ENCODE measurements around the gene SLC16A8. TPM values are rescaled to one million over a fixed set of nuclear protein-coding genes. Genes with fewer than 3 reads are reported as not detected.
"Not testable (repeated sequence)": the region's sequence is repeated elsewhere in the genome, so short reads cannot be mapped to it uniquely, and the experiment has no call there.

Gene SLC16A8, protein sequence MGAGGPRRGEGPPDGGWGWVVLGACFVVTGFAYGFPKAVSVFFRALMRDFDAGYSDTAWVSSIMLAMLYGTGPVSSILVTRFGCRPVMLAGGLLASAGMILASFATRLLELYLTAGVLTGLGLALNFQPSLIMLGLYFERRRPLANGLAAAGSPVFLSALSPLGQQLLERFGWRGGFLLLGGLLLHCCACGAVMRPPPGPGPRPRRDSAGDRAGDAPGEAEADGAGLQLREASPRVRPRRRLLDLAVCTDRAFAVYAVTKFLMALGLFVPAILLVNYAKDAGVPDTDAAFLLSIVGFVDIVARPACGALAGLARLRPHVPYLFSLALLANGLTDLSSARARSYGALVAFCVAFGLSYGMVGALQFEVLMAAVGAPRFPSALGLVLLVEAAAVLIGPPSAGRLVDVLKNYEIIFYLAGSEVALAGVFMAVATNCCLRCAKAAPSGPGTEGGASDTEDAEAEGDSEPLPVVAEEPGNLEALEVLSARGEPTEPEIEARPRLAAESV
- polyA plus RNA-seq (ENCODE audit: insufficient read length in 3 of 3), result 1 to 10 TPM in 1 of 3 donors, under 1 TPM in 2; 0.24 to 1.0 (median 0.76) TPM

DNA sequence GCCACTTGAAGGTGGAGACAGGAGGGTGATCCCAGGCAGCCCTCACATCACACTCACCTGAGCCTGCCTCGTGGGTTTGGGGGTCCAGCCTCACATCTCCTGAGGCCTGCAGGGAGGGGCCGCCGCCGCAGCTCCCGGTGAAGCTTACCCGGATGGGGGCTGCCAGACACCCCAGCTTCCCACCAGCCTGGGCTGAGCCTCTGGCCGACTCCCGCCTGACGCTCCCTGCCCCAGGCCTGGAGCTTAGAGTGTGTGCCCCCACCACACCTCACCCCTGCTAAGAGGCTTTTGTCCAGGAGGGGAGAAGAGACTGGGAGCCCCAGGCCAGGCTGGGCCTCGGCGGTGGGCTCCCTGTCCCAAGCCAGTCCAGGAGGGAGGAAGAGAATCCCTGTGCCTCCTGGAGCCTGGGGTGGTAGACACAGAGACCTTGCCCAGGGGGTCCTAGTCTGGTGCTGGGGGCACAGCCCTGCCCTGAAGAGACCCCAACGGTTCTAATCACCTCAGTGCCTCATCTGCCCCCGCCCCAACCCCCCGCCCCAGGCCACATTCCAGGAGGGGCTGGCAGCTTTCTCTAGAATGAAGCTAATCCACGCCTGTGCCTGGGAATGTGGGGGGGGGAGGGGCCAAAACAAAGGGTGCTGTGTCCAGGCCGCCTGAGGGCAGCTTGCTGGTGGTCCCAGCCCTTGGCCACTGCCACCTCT is at the start of gene SLC16A8:
SLC16A8 (minus strand) TSS at position 254 of the 701 bp plus-strand sequence. CDS start 1,311 bp downstream, outside the sequence.
- DNase-seq (ENCODE audit: low read depth in 3 of 3, low spot score in 2 of 3), result no peak

DNA sequence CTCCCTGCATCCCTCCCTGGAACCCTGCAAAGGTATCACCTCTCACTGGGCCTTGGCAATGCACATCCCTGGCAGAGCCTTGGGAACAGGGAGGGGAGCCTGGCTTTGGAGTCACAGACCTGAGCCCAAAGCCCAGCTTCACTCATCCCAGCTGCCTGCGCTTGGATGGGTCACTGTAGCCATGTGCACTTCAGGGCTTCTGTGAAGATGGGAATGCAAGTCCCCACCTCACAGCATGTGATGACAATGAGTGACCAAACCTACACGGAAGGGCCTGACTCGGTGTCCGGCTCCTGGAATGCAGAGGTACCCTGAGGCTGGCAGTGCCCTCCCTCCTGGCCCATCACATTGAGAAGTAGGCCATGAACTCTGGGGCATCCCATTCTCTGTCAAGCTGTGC is 49.3 kb upstream of the SLC16A8 start:
- no peak for DNase-seq (ENCODE audit: low read depth in 3 of 3, low spot score in 2 of 3)

DNA sequence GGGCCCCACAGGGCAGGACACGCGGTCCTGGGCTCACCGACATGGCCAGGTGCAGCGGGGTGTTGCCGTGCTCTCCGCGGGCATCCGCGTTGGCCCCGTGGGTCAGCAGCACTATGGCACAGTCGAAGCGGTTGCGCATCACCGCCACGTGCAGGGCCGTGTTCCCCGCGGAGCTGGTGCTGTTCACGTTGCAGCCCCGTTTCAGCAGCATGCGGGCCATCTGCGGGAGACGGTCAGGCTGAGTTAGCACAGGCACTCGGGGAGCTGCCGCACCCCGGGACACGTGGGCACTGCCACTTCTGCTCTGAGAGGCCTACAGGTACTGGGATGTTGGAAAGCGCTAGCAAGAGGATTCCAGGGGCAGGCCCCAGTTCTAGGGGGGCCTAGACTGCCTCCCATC is 48.8 kb upstream of the SLC16A8 start:
- DNase-seq (ENCODE audit: low read depth in 3 of 3, low spot score in 2 of 3), result no peak

DNA sequence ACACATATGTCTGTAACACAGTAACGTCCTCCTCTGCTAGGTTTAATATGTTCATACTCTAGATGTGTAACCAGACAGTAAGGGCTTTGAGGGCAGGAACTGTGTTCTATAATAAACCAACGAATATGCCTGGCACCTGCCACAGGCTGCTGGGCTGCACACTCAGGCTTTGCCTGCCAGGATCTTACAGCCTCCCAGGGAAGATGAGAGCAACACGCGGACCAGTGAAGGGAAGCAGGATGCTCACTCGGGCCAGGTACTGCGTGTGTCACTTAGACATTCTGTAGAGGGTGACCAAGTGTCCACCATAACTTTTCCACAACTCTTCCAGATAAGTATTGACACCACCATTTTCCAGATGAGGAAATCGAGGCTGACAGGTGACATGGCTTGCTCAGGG is 48.2 kb upstream of the SLC16A8 start:
- no peak for DNase-seq (ENCODE audit: low read depth in 3 of 3, low spot score in 2 of 3)

DNA sequence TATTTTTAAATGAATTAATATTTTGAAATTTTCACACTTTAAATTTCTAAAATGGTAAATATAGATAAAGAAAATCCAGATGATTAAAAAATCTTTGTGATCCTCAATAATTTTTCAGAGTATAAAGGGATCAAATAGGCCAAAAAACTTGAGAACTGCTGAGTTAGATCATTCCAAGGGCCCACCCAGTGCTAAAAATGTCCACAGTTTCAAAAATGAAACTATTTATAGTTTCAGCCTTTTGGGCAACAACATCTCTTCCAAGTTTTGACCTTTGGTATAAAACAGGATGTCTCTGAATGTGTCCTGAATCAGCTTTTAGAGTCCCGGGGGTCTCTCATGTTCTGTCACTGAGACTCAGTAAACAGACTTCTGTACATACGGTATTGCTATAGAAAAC is 47.4 kb upstream of the SLC16A8 start:
- no peak for DNase-seq (ENCODE audit: low read depth in 3 of 3, low spot score in 2 of 3)

DNA sequence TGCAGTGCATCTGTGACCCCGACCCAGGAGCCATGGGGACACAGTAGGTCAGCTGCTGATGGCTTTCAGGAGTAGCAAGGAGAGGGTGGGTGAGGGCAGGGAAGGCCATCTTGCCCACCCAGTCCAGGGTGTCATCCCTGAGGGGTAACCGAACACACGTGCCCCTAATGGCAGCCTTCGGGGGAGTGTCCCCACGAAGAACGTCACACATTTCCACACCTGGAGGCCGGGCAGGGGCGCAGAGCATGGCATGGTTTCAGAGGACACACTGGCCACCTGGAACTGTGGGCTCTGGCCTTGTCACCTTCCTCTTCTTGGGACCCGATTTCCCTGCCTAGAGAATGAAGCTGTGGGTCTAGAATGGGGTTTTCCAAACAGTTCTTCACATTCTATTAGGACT is 45.9 kb upstream of the SLC16A8 start:
- DNase-seq (ENCODE audit: low read depth in 3 of 3, low spot score in 2 of 3), result no peak

DNA sequence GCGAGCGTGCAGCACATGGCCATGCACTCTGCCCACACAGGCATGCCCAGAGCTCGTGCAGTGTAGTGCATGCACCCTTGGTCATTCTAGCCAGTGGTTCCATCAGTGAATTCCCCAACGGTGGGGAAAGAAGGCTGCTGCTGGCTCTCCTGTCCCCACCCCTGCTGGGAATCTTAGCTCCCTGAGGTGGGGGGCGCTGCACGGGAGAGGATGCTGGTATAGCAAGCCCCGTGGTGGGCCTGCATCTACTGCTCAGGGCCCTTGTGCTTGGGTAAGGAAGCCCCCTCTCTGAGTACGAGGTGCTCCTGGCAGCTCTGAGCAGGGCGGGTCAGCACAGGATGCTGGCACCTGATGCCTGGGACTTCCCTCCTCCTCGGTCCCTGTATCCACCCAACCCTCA is 45.0 kb upstream of the SLC16A8 start:
- no peak for DNase-seq (ENCODE audit: low read depth in 3 of 3, low spot score in 2 of 3)

DNA sequence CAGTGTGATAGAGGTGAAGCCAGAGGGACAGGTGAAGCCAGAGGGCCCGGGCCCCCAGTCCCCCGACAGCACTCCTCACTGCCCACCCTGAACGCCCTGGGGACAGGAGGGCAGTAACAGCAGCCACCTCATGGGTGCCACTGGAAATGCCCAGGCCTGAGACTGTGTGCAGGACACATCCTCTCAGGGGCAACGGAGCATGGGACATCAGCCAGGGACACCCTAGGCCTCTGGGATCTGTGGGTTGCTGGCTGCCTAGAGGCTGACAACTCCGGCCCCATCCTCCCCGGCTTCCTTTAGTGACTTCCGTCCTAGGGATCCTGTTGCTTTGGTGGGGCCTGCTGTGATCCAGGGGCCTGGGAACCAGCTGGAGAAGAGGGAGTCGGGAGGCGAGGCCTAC is 43.9 kb upstream of the SLC16A8 start:
- DNase-seq (ENCODE audit: low read depth in 3 of 3, low spot score in 2 of 3), result no peak

DNA sequence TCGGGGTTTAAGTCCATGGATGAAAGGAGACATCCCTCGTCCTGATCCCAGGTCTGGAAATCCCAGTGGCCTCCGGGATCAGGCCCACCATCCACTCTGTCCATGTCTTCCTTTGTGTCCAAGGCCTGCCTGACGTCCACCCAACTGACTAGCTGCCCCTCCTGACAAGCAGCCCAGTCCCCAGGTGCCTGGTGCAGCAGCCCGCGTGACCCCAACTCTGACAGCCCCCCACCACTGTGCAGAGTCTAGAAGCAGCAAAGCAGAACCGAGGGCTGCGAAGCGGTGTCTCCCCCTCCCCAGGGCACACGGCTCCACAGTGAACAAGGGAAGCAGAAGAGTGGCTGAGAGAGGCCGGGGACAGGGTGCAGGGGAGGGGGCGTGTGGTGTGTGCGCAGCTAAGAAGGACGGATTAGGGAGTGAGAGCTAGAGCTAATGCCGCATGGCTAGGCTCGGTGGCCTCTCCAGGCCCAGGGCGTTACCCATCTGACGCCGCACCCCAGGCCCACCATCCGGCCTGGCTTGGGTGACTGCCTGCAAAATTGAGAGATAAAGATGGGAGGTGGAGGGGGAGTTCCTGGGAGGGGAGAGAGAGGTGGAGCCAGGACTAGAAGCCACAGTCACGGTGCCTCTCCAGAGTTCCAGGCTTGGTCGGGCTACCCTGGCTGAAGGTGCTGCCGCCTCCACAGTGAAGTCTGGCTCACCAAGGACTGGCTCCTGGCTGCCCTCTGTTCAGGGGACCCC is 43.1 kb upstream of the SLC16A8 start:
- no peak for DNase-seq (ENCODE audit: low read depth in 3 of 3, low spot score in 2 of 3)

DNA sequence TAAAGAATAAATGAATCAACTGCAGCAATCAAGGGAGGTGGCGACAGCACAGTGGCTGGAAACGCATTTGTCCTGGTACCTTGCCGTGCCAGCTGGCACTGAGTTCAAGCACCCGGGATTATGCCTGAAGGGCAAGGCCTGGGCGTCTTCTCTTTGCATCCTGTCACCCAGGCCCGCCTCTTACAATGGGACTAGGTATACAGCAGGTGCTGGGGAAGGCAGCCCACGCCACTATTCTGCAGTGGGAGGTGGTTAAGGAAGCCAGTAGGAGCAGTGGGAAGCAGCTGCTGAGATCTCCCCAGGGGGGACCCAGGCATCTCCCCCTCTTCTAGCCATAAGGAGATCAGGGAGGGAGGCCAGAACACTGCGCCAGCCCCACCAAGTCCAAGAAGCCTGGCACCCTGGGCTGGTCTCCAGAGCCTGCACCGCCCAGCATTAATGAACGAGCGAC is 41.8 kb upstream of the SLC16A8 start:
- DNase-seq (ENCODE audit: low read depth in 3 of 3, low spot score in 2 of 3), result no peak

DNA sequence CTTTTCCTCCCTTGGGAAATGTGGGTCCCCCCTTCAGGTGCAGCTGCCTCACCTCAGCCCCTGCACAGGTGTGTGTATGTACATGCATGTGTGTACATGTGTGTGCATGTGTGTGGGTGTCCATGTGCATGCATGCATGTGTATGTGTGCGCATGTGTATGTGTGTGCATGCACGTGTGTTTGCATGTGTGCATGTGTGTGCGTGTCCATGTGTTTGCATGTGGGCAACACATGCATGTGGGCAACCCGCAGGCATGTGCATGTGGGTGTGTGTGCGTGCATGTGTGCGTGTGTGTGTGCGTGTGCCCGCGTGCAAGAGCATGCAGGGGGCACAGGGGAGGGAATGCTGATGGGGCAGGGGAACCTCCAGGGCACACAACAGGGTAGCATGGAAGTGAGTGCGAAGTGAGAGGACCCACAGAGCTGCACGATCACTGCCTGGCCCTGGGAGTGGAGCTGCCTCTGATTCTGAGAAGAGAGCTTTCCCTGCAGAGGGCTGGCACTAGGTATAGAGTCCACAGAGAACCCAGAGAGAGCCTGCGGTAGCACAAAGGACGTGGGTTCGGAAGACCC is 41.1 kb upstream of the SLC16A8 start:
- DNase-seq (ENCODE audit: low read depth in 3 of 3, low spot score in 2 of 3), result no peak

DNA sequence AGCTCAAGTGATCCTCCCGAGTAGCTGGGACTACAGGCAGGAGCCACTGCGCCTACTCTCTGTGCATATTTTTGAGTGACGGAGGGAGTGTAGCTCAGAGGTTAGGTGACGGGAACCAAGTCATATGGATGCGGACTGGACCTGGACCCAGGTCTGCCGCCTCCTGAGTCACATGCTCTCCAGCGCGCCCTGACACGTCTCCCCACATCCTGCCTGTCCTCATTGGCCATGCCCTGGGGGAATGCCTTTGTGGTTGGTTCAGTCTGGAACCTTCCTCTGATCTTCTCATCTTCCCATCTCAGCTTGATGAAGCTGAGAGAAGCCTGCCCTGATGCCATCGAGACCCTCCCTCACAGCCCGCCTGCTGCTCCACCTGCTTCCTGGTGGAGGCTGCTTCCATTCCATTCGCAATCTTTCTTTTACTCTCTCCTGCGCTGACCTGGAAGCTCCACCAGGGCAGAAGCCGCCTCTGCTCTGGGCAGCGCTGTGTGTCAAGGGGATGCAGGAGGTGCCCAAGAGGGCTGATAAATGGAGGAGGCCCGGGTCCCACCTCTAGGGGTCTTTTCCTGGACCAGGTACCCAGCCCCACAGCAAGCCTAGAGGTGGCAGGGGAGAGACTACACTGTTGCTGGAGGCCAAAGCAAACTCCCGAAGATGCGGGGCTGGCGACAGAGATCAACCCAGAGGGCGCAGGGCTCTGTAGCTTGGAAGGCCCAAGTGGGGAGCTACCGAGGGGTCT is 40.4 kb upstream of the SLC16A8 start:
- no peak for DNase-seq (ENCODE audit: low read depth in 3 of 3, low spot score in 2 of 3)

DNA sequence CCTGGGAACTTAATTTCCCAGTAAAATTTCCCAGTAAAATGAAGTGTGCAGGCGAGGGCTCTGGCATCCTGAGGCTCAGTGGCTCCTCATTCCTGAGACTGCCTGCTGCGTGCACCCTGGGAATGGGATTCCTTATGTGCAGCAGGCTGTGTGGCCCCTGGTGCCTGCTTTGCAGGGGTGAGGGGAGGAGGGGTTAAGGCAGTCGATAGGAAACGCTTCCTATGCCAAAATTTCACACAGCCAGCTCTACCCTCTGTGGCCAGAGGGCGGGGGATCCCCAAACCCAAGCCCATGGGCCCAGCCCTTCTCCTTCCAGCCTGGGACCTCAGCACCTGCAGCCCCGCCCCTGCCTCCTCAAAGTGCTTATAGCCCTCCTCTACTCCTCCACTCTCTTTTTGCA is 38.6 kb upstream of the SLC16A8 start:
- DNase-seq (ENCODE audit: low read depth in 3 of 3, low spot score in 2 of 3), result no peak

DNA sequence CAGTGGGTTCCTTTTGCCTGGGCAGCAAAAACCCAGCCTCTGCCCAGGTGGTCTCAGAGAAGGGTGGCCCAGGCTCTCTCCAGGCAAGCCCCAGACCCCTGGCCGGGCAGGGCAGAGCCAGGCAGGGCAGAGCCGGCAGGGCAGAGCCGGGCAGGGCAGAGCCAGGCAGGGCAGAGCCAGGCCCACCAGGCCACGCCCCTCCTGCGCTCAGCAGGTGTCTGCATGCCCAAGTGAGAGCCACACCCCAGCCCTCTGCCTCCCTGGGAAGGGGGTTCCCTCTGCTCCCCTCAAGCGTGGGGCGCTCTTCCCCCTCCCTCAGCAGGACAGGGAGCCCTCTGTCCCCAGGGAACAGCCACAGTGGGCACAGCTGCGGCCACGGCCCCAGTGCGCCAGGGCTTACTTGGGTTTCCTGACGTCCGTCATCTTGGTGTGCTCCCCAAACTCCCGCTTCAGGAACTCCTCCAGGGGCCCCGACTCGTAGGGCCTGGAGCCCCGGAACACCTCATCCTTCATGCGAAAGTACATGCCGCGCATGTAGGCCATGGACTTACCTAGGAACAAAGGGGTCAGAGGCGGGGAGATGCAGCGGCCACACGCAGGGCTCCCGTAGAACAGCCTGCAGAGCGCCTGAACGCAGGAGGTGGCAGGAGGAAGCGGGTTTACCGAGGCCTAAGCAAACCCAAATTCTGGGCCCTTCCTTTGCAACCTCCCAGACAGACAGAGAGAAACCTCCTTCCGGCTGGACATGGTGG is 36.6 kb upstream of the SLC16A8 start:
- DNase-seq (ENCODE audit: low read depth in 3 of 3, low spot score in 2 of 3), result no peak

DNA sequence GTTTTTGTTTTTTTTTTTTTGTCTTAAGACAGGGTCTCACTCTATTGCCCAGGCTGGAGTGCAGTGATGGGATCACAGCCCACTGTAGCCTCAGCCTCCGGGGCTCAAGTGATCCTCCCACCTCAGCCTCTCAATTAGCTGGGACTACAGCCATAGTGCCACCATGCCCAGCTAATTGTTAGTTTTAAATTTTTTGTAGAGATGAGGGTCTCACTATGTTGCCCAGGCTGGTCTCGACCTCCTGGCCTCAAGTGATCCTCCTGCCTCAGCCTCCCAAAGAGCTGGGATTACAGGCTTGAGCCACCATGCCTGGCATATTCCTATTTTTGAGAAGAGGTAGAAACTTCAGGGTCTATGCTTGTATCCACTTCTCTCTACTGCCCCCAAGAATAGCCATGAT is 34.8 kb upstream of the SLC16A8 start:
- DNase-seq (ENCODE audit: low read depth in 3 of 3, low spot score in 2 of 3), result not testable (repeated sequence)

DNA sequence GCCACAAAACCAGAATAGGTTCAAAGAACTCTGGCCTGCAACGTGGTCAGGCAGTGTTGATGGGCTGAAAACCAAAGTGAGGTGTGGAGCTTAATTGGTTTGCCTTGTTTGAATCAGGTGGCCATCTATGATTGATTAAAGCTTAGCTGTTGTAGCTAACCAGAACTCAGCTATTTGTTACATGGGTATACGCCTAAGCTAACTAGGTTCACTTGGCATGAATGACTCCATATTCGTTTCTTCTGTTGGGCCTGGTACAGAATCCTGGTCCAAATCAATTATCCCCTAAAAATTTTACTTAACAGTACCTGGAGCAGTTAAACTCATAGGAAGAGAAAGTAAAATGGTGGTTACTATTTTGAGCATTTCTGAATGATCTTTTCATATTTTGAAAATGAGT is 34.2 kb upstream of the SLC16A8 start:
- DNase-seq (ENCODE audit: low read depth in 3 of 3, low spot score in 2 of 3), result no peak

DNA sequence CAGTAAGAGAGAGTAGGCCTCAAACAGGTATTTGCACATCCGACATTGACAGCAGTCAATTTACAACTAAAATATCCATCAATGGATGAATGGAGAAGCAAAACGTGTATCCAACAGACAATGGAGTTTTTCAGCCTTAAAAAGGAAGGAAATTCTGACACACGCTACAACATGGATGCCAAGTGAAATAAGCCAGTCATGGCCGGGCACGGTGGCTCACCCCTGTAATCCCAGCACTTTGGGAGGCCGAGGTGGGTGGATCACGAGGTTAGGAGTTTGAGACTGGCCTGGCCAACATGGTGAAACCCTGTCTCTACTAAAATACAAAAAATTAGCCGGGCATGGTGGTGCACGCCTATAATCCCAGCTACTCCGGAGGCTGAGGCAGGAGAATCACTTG is 33.6 kb upstream of the SLC16A8 start:
- not testable (repeated sequence) for DNase-seq (ENCODE audit: low read depth in 3 of 3, low spot score in 2 of 3)

DNA sequence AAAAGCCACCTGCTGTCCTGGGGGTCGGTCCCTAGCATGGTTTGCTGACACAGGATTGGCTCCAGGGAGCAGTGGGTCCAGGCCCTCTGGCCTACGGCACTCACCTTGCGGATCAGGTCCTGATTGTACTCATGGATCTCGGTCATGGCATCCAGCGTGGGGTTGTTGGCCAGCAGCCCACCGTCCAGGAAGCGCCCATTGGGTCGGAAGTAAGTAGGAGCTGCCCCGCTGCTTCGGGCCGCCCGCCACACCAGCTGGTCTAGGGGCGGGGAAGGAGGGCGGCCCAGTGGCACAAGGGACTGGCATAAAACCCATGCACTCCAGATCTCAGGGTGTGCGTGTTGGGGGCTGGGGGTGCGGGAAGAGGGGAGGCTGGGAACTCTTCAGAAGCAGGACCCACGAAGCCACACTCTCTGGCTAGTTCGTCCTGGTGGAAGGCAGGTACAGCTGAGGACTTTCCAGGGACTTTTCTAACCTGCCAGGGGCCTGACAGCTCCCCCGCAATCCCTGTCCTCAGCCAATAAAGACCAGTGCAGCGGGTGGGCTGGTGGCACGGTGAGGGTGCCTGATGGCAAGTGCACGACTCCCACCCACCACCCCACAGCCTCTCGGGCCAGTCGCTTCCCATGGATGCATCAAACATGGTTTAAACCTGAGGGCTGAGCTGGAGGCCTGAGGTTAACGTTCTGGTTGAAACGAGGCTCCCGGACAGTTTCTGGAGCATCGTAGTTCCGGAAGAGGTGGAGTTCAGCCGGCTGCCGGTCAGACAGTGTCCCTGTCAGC is 31.6 kb upstream of the SLC16A8 start:
- DNase-seq (ENCODE audit: low read depth in 3 of 3, low spot score in 2 of 3), result no peak

Data from right renal cortex interstitium (tissue), 3 donors.